ENCODE measurements around the gene MYO9B.
A peak's percentile ranks its signal among the peaks of the same experiment; 100 is the strongest.
"Not testable (repeated sequence)": the region's sequence is repeated elsewhere in the genome, so short reads cannot be mapped to it uniquely, and the experiment has no call there.

Gene MYO9B

DNA sequence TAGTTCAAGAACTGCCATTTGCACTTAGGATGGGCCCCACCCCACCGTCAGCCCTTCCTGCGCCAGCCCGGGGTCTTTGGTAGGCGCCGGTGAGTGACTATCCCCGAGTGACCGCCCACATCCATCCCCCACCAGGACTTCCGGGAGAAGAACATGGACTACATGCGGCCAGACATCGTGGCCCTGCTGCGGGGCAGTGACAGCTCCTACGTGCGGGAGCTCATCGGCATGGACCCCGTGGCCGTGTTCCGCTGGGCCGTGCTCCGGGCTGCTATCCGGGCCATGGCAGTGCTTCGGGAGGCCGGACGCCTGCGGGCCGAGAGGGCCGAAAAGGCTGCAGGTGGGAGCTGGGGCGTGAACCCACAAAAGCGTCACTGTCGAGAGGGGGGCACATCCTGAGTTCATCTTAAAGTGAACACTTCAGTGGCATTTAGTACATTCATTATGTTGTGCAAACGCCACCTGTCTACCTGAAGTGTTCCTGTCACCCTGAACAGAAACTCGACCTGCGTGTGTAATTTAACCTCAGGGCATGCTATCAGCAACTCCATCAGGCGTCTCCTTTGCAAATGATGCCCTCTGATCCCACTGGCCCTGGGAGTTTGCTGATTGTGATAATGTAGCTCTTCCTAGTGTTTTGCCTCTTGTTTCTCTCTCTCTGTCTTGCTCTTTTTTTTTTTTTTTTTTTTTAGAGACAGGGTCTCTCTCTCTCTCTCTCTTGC, 97.2 kb downstream of the MYO9B start:
- DNase-seq (ENCODE audit: insufficient read length, low spot score) (no peak), FAIRE-seq (no peak)

DNA sequence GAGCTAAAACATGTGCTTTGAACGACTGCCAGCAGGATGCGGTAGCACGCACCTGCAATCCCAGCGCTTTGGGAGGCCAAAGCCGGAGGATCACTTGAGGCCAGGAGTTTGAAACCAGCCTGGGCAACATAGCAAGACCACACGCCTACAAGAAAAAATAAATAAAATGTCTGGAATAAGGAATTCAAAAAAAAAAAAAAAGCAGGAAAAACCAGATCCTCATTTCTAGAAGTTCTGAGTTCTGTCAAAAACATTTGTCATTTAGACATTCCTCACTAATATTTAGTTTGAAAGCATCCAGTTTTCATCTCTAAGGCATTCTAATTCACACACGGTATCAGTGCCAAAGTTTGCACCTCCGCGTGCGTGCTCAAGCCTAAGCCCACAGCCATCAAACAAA, 102.7 kb downstream of the MYO9B start:
- DNase-seq (ENCODE audit: insufficient read length, low spot score) = no peak
- no peak for FAIRE-seq

DNA sequence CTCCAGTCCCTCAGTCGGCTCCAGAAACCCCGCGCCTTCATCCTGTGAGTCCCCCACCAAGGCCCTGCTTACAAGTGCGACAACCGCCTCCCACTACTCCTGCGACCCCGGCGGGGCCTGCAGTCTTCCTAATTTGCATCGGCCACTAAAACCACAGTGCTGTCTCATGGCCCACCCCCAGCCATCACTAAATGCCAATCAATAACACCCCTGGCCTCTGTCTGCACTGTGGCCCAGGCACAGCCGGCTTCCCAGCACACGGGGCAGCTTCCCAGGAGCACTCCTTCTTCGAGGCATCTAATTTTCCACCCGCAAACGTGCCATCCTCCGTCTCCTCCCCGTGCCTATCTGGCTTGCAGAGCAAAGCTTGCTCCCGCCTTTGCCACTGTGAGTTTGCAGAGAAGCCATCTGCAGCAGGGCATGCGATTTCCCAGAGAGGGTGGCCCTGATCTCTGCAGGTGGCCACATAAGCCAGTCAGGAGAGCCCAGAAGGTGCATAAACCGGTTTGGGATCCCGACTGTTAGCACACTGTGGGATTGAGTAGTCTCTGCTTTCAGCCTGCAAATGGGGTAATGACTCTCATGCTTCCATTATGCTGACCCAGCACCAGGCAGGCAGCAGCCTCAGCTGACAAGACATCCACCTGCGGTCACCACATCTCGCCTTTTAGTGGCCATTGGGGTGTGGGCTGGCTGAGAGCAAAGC, 105.6 kb downstream of the MYO9B start:
- DNase-seq (ENCODE audit: insufficient read length, low spot score) (no peak), FAIRE-seq (no peak)

DNA sequence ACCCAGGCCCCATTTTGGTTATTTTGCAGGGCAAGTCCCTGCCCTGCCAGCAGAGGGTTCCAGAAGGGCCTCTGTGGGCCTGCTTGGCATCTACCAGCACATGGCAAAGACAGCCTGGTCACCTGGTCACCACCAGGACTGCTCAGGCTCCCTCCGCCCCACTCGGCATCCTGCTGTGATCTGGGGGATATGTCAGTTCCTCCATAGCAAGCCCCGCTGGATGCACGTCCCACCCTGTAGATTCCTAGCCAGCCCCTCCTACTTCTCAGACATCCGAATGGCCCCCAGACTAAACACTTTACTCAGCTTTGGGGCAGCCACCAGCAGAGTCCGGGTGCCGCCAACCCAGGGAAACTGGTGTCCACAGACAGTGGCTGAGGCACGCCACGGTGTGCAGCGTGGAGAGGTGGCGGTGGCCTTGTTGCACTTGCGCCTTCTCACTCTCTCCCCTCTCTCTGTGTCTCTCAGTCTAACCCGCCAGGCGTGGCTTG, 107.7 kb downstream of the MYO9B start:
- FAIRE-seq (no peak), DNase-seq (ENCODE audit: insufficient read length, low spot score) (no peak)

DNA sequence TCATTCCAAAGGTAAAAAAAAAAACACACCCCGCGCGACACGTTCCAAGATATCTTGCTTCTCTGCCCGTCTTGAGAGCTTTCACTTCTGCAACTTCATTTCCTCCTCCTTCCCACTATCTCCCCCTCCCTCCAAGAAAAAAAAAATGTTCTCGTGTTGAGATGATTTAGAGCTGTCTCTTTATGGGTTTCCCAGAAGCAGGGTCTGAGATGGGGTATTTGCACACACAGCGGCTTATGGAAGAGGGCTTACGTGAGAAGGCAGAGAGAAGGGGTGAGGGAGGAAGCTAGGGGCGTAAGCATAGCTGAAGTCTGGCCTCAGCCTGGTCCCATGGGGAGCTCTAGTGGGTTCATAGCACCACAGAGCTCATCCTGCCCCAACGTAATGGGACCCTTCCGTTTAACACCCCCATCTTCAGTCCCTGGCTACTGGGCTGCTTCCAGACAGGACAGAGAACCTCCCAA, 108.3 kb downstream of the MYO9B start:
- no peak for DNase-seq (ENCODE audit: insufficient read length, low spot score)
- FAIRE-seq = no peak

DNA sequence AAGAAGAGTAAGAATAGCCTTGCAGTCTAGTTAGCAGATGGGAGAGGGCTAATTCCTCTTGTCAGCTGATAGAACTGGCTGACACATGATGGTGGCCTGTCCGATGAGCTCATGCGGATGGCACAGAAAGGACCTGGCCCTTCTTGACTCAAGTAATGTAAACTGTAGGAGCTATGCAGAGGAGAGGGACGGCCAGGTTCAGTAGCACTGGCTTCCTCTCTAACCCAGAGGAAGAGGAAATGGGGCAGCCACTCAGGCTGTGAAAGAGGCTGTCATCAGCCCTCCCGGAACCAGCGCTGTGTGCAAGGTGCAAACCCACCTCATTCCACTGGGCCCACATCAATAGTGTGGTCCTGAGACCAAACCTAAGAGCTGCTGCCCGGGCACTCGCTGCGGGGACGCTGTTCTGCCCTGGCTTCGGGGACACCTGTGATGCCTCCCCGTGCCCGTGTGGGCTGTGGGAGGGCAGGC, 108.8 kb downstream of the MYO9B start:
- no peak for DNase-seq (ENCODE audit: insufficient read length, low spot score)
- FAIRE-seq = no peak

DNA sequence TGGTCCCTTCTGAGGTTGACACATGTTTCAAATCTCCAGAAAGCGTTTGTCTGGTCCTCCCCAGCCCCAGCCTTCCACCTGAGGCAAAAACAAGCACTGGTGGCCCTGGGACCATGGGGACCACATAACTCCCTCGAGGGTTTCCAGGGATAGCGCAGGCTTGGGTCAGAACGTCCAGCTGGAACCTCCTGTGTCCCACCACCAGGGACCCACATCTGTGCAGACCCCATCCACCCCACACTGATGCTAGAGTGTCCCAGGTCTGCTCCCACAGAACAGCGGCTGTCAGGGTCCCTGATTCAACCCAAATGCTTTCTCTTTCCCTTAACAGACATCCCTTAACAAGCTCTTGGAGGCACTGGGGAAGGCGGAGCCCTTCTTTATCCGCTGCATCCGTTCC, 110.0 kb downstream of the MYO9B start:
- FAIRE-seq = no peak

DNA sequence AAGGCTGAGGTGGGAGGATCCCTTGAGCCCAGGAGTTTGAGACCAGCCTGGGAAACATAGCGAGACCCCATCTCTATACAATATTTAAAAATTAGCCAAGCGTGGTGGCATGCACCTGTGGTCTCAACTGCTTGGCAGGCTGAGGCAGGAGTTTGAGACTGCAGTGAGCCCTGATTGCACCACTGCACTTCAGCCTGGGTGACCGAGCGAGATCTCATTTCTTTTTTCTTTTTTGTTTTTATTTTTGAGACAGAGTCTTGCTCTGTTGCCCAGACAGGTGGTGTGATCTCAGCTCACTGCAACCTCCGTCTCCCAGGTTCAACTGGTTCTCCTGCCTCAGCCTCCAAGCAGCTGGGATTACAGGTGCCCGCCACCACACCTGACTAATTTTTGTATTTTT, 116.2 kb downstream of the MYO9B start:
- not testable (repeated sequence) for FAIRE-seq; DNase-seq (ENCODE audit: insufficient read length, low spot score)

More for the DNA sequence above, 110.0 kb downstream of the MYO9B start:
- DNase-seq (ENCODE audit: insufficient read length, low spot score) = no peak

DNA sequence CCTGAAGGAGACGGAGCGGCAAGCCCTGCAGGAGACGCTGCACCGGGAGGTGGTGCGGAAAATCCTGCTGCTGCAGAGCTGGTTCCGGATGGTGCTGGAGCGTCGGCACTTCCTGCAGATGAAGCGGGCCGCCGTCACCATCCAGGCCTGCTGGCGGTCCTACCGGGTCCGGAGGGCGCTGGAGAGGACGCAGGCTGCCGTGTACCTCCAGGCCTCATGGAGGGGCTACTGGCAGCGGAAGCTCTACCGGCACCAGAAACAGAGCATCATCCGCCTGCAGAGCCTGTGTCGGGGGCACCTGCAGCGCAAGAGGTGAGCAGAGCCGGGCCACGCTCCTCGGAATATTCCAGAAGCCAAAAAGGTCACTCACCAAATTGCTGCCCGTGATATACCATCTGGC, 117.2 kb downstream of the MYO9B start:
- DNase-seq (ENCODE audit: insufficient read length, low spot score) (no peak), FAIRE-seq (no peak)

DNA sequence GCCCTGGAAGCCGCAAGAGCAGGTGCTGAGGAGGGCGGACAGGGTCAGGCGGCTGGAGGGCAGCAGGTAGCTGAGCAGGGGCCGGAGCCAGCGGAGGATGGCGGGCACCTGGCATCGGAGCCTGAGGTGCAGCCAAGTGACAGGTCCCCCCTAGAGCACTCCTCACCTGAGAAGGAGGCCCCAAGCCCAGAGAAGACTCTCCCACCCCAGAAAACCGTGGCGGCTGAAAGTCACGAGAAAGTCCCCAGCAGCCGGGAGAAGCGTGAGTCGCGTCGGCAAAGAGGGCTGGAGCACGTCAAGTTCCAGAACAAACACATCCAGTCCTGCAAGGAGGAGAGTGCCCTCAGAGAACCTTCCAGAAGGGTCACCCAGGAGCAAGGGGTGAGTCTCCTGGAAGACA, 119.0 kb downstream of the MYO9B start:
- FAIRE-seq (no peak), DNase-seq (ENCODE audit: insufficient read length, low spot score) (no peak)

DNA sequence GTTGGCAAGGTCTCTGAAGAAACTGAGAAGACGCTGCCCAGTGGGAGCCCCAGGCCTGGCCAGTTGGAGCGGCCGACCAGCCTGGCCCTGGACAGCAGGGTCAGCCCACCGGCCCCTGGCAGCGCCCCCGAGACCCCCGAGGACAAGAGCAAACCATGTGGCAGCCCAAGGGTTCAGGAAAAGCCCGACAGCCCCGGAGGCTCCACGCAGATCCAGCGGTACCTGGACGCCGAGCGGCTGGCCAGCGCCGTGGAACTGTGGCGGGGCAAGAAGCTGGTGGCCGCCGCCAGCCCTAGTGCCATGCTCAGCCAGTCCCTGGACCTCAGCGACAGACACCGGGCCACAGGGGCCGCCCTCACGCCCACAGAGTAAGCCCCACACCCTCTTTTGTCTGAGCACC, 119.5 kb downstream of the MYO9B start:
- no peak for FAIRE-seq
- DNase-seq (ENCODE audit: insufficient read length, low spot score) = no peak

DNA sequence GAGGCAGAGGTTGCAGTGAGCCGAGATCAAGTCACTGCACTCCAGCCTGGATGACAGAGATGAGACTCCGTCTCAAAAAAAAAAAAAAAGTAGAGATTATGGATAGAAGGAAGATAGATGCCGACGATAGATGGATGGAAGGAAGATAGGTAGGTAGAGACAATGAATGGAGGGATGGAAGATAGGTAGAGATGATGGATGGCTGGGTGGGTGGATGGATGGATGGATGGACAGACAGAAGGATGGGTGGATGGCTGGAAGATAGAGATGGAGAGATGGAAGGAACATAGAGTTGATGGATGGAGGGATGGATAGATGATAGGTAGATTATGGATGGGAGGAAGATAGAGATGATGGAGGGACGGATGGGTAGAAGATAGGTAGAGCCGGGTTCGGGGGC, 121.0 kb downstream of the MYO9B start:
- no peak for FAIRE-seq
- no peak for DNase-seq (ENCODE audit: insufficient read length, low spot score)

DNA sequence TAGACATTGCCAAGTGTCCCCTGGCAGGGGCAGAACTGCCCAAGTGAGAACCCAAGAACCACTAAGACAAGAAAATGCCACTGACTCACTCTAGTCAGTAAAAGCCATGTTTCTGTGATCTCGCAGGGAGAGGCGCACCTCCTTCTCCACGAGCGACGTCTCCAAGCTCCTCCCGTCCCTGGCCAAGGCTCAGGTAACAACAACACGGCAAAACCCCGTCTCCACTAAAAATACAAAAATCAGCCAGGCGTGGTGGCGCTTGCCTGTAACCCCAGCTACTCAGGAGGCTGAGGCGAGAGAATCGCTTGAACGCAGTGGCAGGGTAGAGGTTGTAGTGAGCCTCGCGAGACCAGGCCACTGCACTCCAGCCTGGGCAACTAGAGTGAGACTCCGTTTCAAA, 122.1 kb downstream of the MYO9B start:
- FAIRE-seq = no peak
- DNase-seq (ENCODE audit: insufficient read length, low spot score) = no peak

DNA sequence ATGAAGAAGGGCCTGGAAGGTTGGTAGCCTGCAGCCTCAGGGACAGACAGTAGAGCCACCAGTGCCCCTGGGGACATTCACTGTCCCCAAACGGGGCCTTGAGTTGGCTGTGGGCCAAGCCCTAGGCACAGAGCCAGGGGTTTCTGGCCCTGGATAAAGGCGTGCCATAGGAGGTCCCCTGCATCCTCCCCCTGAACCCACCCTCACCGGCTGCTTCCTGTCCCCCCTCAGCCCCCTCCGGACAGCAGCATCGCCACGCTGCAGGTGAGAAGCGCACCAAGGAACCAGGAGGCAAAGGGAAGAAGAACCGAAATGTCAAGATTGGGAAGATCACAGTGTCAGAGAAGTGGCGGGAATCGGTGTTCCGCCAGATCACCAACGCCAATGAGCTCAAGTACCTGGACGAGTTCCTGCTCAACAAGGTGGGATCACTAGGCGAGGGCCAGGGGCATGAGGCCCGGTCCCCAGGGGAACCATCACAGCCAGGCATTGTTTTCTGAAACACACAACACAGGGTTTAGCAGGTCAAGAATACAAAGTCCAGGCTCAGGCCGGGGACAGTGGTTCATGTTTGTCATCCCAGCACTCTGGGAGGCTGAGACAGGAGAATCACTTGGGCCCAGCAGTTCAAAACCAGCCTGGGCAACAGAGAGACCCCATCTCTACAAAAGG, 125.0 kb downstream of the MYO9B start:
- no peak for DNase-seq (ENCODE audit: insufficient read length, low spot score)
- no peak for FAIRE-seq

DNA sequence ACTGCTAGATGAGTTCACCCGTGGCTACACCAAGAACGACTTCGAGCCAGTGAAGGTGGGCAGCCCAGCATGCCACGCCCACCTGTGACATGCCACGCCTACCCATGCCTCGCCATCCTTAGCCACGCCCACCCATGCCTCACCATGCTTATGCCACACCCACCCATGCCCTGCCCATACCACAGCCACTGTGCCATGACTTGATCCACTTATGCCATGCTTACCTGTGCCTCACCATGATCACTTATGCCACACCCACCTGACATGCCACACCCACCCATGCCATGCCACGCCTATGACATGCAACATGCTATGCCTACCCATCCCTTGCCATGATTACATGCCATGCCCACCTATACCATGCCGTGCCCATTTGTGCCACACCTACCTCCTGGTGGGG, 126.7 kb downstream of the MYO9B start:
- FAIRE-seq = peak; percentile 77
- DNase-seq (ENCODE audit: insufficient read length, low spot score) = no peak

DNA sequence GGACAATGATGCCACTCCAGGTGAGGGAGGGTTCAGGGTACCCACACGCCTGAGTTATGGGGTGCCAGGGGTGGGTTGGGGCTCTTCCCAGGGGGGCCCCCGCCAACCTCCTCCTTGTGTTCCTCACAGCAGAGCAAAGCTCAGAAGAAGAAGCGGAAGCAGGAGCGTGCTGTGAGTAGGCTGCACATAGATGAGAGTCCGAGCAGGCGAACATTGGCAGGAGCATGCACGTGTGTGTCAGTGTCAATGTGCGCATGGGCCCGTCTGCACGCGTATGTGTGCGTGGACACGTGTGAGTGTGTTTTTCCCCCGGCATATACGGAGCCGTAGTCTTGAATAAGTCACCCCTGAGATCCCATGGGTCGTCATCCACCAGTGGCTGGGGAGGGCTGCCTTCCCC, 127.1 kb downstream of the MYO9B start:
- FAIRE-seq = no peak
- DNase-seq (ENCODE audit: insufficient read length, low spot score) = no peak

DNA sequence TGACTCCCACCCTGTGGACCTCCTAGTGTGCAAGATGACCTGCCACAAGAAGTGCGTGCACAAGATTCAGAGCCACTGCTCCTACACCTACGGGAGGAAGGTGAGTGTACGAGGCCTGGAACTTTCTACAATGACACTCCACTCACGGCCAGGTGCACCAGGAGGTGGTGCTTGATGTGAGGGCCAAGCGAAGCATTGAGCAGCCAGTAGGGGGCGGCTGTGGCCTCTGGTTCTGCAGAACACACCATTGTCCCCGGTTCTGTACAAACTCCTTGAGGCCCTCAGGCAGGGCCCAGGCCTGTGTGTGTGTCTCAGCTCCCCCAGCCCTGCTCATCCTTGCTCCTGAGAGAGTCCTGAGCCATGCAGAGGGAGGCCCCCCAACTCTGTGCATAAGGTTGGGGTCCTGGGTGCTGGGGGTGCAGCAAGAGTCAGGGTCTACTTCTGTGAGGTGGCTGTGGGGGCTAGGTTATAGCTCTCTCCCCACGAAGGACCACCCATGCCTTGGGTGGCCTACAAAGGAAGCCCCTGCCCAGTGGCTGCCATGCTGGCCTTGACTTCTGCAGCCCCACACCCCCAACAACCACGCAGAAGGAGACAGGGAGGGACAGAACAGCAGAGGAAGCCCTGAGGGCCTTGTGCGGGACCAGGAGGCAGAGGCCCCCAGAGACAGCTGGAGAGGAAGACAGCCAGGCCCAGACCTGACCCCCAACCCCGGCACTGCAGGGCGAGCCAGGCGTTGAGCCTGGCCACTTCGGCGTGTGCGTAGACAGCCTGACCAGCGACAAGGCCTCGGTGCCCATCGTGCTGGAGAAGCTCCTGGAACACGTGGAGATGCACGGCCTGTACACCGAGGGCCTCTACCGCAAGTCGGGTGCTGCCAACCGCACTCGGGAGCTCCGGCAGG, 129.9 kb downstream of the MYO9B start:
- DNase-seq (ENCODE audit: insufficient read length, low spot score) (peak; percentile 60), FAIRE-seq (peak; percentile 36)

DNA sequence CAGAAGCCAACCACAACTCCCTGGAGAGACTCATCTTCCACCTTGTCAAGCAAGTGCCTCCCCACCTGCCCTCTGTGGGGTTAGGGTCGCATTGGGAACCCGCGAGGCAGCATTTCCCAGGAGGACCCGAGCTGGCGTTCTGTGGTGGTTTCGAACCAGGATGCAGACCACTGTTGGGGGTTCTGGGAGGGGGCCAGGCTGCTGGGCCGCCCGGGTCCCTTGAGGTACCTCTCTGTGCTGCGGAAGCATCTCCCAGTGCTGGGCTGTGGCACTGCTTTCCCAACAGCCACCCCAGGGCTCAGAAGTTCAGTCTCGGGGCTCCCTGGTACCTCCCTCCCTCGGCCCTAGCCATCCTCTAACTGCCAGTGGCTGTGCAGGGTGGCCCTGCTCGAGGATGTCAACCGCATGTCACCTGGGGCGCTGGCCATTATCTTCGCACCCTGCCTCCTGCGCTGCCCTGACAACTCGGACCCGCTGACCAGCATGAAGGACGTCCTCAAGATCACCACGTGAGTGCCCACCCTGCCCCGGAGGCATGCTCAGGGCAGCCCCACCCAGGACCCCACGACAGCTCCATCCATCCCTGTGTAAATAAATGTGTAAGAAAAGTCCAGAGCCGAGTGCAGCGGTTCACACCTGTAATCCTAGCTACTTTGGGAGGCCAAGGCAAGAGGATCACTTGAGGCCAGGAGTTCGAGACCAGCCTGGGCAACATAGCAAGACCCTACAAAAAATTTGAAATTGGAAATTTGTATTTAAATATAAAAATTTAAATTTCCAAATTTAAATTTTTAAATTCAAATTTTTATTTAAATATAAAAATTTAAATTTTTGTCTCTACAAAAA, 131.4 kb downstream of the MYO9B start:
- FAIRE-seq (no peak), DNase-seq (ENCODE audit: insufficient read length, low spot score) (no peak)
